IMR-90 (cell line): ENCODE results near the gene OXNAD1. TPM values are rescaled to one million over a fixed set of nuclear protein-coding genes. Genes with fewer than 3 reads are reported as not detected.

Experiments
- ATAC-seq: fragments of 200-7000 bp; cut with Tn5 transposase; 2 replicates; pipeline ENCODE4 v1.9.1; 2020; ENCODE audit warnings: low read depth, mild to moderate bottlenecking, moderate library complexity
- BruUV-seq: library from RNA; stranded (reverse); fragments of 400-500 nt; replicated peaks from 2 replicates; lab custom pipeline; 2021; lab: Mats Ljungman, UMichigan
- CTCF ChIA-PET: fragments of 300-600 bp; formaldehyde crosslinking; extraction: SDS; loops from one replicate; lab custom pipeline; 2021; ENCODE audit warnings: antibody characterized with exemption; lab: Yijun Ruan, JAX
- POLR2A ChIA-PET: fragments of 300-600 bp; sonication (Branson Sonifier 250); formaldehyde crosslinking; loops from one replicate; lab custom pipeline; 2022; ENCODE audit warnings: antibody characterized with exemption; ENCODE audit not compliant: unreplicated experiment; lab: Charles Lee
- DNase-seq: peaks from one replicate; pipeline ENCODE4 v3.0.0; 2013
- H2AFZ ChIP-seq: replicated peaks from 2 replicates; pipeline ENCODE3; 2013; ENCODE audit warnings: low read length, mild to moderate bottlenecking; ENCODE audit not compliant: poor library complexity
- H2AK5ac ChIP-seq: 2 replicates; pipeline ENCODE4 v1.6.1; 2013; ENCODE audit warnings: low read depth, low read length, inconsistent platforms
- H2AK9ac ChIP-seq: replicated peaks from 2 replicates; pipeline ENCODE3; 2013; ENCODE audit warnings: mild to moderate bottlenecking, low read depth, low read length, moderate library complexity; ENCODE audit not compliant: poor library complexity
- H2BK120ac ChIP-seq: 2 replicates; pipeline ENCODE4 v1.6.1; 2013; ENCODE audit warnings: low read depth, low read length, inconsistent platforms
- H2BK15ac ChIP-seq: 3 replicates; pipeline ENCODE4 v1.6.1; 2013; ENCODE audit warnings: low read depth, low read length, inconsistent platforms
- H2BK20ac ChIP-seq: 2 replicates; pipeline ENCODE4 v1.6.1; 2013; ENCODE audit warnings: low read depth, mild to moderate bottlenecking, inconsistent platforms, low read length, moderate library complexity
- H2BK5ac ChIP-seq: 2 replicates; pipeline ENCODE4 v1.6.1; 2013; ENCODE audit warnings: mild to moderate bottlenecking, low read depth, low read length, inconsistent platforms; ENCODE audit not compliant: poor library complexity, severe bottlenecking
- H3K14ac ChIP-seq: replicated peaks from 2 replicates; pipeline ENCODE4 v1.6.1; 2013; ENCODE audit warnings: low read depth, low read length, inconsistent platforms
- H3K18ac ChIP-seq: 2 replicates; pipeline ENCODE4 v1.6.1; 2013; ENCODE audit warnings: low read depth, low read length, control low read depth
- H3K23ac ChIP-seq: 2 replicates; pipeline ENCODE4 v1.6.1; 2013; ENCODE audit warnings: low read depth, low read length, inconsistent platforms
- H3K27ac ChIP-seq: 2 replicates; pipeline ENCODE4 v1.5.1; 2013; ENCODE audit warnings: mild to moderate bottlenecking, control low read depth, low read length; ENCODE audit not compliant: insufficient read depth
- H3K27me3 ChIP-seq: 2 replicates; pipeline ENCODE4 v1.6.1; 2013; ENCODE audit warnings: low read length; ENCODE audit not compliant: control insufficient read depth, insufficient read depth
- H3K36me3 ChIP-seq: 2 replicates; pipeline ENCODE4 v1.6.1; 2013; ENCODE audit warnings: low read length, mixed read lengths; ENCODE audit not compliant: control insufficient read depth, insufficient read depth
- H3K4ac ChIP-seq: 2 replicates; pipeline ENCODE4 v1.6.1; 2013; ENCODE audit warnings: low read depth, low read length, inconsistent platforms
- H3K4me1 ChIP-seq: 2 replicates; pipeline ENCODE4 v1.6.1; 2013; ENCODE audit warnings: low read length, mixed read lengths; ENCODE audit not compliant: control insufficient read depth, insufficient read depth
- H3K4me2 ChIP-seq: 2 replicates; pipeline ENCODE4 v1.6.1; 2013; ENCODE audit warnings: low read depth, mild to moderate bottlenecking, control low read depth, low read length, moderate library complexity
- H3K4me3 ChIP-seq: 2 replicates; pipeline ENCODE4 v1.5.1; 2013; ENCODE audit warnings: low read depth, mild to moderate bottlenecking, control low read depth, low read length, moderate library complexity; ENCODE audit not compliant: insufficient read depth
- H3K56ac ChIP-seq: 2 replicates; pipeline ENCODE4 v1.6.1; 2013; ENCODE audit warnings: low read length, inconsistent platforms; ENCODE audit not compliant: insufficient read depth; ENCODE audit errors: extremely low read depth
- H3K79me1 ChIP-seq, 2 experiments: 2 replicates each; pipeline ENCODE4 v1.6.1; 2013; ENCODE audit warnings: low read length in 2 of 2, inconsistent platforms in 1 of 2, low read depth in 1 of 2
- H3K9ac ChIP-seq: 2 replicates; pipeline ENCODE4 v1.6.1; 2013; ENCODE audit warnings: low read depth, low read length, control low read depth
- H3K9me1 ChIP-seq: 2 replicates; pipeline ENCODE4 v1.6.1; 2013; ENCODE audit warnings: low read length, inconsistent platforms; ENCODE audit not compliant: insufficient read depth
- H3K9me3 ChIP-seq: 2 replicates; pipeline ENCODE4 v1.6.1; 2013; ENCODE audit warnings: low read length; ENCODE audit not compliant: control insufficient read depth, insufficient read depth
- H4K20me1 ChIP-seq: 2 replicates; pipeline ENCODE4 v1.6.1; 2013; ENCODE audit warnings: low read length, inconsistent platforms; ENCODE audit not compliant: insufficient read depth
- H4K5ac ChIP-seq: 2 replicates; pipeline ENCODE4 v1.6.1; 2013; ENCODE audit warnings: mild to moderate bottlenecking, low read depth, low read length, control low read depth
- H4K8ac ChIP-seq, 2 experiments: 2 replicates each; pipeline ENCODE4 v1.6.1; 2013; ENCODE audit warnings: low read depth in 2 of 2, low read length in 2 of 2, control low read depth in 1 of 2, inconsistent platforms in 1 of 2
- H4K91ac ChIP-seq: 2 replicates; pipeline ENCODE4 v1.6.1; 2013; ENCODE audit warnings: low read depth, low read length, inconsistent platforms; ENCODE audit not compliant: insufficient read depth
- BHLHE40 ChIP-seq: fragments of 150-350 bp; IDR thresholded peaks from 2 replicates; pipeline ENCODE4 v1.6.1; 2016; ENCODE audit warnings: mild to moderate bottlenecking, low read depth, low read length
- CEBPB ChIP-seq: IDR thresholded peaks from 2 replicates; pipeline ENCODE4 v1.6.1; 2012; ENCODE audit warnings: low read depth, low read length, improper control_type of control experiment
- CHD1 ChIP-seq: IDR thresholded peaks from 2 replicates; pipeline ENCODE4 v1.6.1; 2012; ENCODE audit warnings: low read depth, low read length, improper control_type of control experiment
- CTCF ChIP-seq: conservative IDR thresholded peaks from 2 replicates; pipeline ENCODE4 v1.5.1; 2012; ENCODE audit warnings: mild to moderate bottlenecking, low read depth, low read length, improper control_type of control experiment
- ELK1 ChIP-seq: fragments of 150-350 bp; IDR thresholded peaks from 2 replicates; pipeline ENCODE4 v1.6.1; 2016; ENCODE audit warnings: low read depth, mild to moderate bottlenecking, low read length, moderate library complexity, borderline replicate concordance
- FOS ChIP-seq: fragments of 150-350 bp; IDR thresholded peaks from 2 replicates; pipeline ENCODE4 v1.6.1; 2016; ENCODE audit warnings: low read depth, low read length
- MAZ ChIP-seq: IDR thresholded peaks from 2 replicates; pipeline ENCODE4 v1.6.1; 2012; ENCODE audit warnings: low read depth, mild to moderate bottlenecking, low read length, improper control_type of control experiment, moderate library complexity, borderline replicate concordance
- MXI1 ChIP-seq: IDR thresholded peaks from 2 replicates; pipeline ENCODE4 v1.6.1; 2012; ENCODE audit warnings: low read depth, mild to moderate bottlenecking, low read length, moderate library complexity, borderline replicate concordance
- POLR2A ChIP-seq: IDR thresholded peaks from 2 replicates; pipeline ENCODE4 v1.6.1; 2012; ENCODE audit warnings: mild to moderate bottlenecking, low read depth, low read length
- RAD21 ChIP-seq: IDR thresholded peaks from 2 replicates; pipeline ENCODE4 v1.6.1; 2012; ENCODE audit warnings: low read length, improper control_type of control experiment
- RCOR1 ChIP-seq: IDR thresholded peaks from 2 replicates; pipeline ENCODE4 v1.6.1; 2012; ENCODE audit warnings: mild to moderate bottlenecking, low read length, improper control_type of control experiment; ENCODE audit not compliant: insufficient replicate concordance
- RFX5 ChIP-seq: IDR thresholded peaks from 2 replicates; pipeline ENCODE4 v1.8.0; 2012; ENCODE audit warnings: low read depth, mild to moderate bottlenecking, low read length, moderate library complexity
- SMC3 ChIP-seq: fragments of 150-350 bp; IDR thresholded peaks from 2 replicates; pipeline ENCODE4 v1.6.1; 2016; ENCODE audit warnings: low read depth, mild to moderate bottlenecking, antibody characterized with exemption, low read length, moderate library complexity
- WGBS, 2 experiments: methylation state at CpG; one replicate each; pipeline versions ENCODE4 v1.1.5 to v1.1.7; 2013; ENCODE audit warnings: missing lambda C conversion rate in 2 of 2; ENCODE audit not compliant: insufficient read length in 1 of 2; ENCODE audit errors: extremely low coverage in 2 of 2; 5-methylcytosine and 5-hydroxymethylcytosine counted together
- dilution Hi-C: fragments of 300-500 bp; cut with HindIII; formaldehyde crosslinking; loops from one replicate; pipeline ENCODE4 v1.14.3; 2018; ENCODE audit warnings: low sequenced_read_pairs; ENCODE audit not compliant: unreplicated experiment
- in situ Hi-C: fragments of 300-500 bp; cut with MboI; formaldehyde crosslinking; loops from 3 replicates; pipeline ENCODE4 v1.14.3; 2019; ENCODE audit warnings: low sequenced_read_pairs, inconsistent platforms, mixed read lengths
- intact Hi-C: fragments of 100-400 bp; cut with micrococcal nuclease; formaldehyde crosslinking; loops from 2 replicates; pipeline ENCODE4 v1.10.0; 2022
- polyA plus RNA-seq, 3 experiments: library from polyadenylated mRNA; depleted of rRNA; stranded (reverse); fragments of >200 nt; gene quantifications; 2 replicates each; pipeline ENCODE4 v1.2.3, GENCODE V29; 2012; ENCODE audit warnings: low replicate concordance in 1 of 3
- total RNA-seq: library from RNA; depleted of rRNA; stranded (reverse); fragments of >200 nt; gene quantifications from 2 replicates; pipeline ENCODE4 v1.2.3, GENCODE V29; 2012

OXNAD1 gene
- total and polyA plus RNA-seq, 2 of the 4 experiments (the other 2 are of a cell fraction) = 6.2 to 11.3 TPM

DNA sequence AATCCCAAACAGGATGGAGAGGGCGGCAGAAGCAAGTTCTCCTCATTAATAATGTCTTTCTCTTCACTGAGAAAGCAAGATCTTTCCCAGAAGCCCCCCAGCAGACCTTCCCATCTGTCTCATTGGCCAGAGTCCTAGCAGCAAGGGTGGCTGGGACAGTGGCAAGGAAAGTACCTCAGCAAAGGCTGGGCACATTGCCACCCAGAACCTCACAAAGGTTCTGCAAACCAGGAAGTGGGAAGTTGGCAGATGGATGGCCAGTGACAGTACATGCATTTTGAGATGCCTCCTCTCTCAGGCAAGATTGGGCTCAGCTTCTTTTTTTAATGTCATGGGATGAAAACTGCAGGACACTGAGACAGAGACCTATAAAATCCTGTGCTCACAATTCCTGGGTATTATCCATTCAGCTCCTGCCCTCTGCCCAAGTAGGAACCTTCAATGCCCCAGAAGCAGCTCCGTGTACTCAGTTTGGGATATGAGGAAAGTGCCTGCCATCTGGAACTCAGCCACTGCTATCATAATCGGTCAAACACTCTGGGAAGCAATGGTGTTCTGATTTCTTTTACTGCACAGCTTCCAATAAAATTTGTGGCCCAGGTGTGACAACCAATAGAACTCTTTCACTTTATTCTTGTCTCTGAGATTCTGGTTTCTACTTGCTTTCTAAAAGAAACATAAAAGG, 25.8 kb upstream of the OXNAD1 start (continued):
- TF ChIP-seq POLR2A = no peak

- Histone ChIP-seq H3K4me1 (peaks cover 17% of the 10 kb centered on the region), H2AFZ (no peak overlapping the region), H4K20me1 (no peaks in the 10 kb centered on the region), H3K27ac (peak overlapping the region; percentile 61; the same call in 1 of the 2 replicates), H2AK5ac (no peak overlapping the region), H2BK20ac (peak overlapping the region; percentile 63; the same call in 1 of the 2 replicates), H2AK9ac (no peak overlapping the region), H3K27me3 (no peaks in the 10 kb centered on the region), H3K4me3 (no peak overlapping the region), H3K4me2 (peak overlapping the region; percentile 10; the same call in 1 of the 2 replicates), H3K9me3 (no peaks in the 10 kb centered on the region), H3K4ac (no peak overlapping the region), H3K56ac (no peak overlapping the region), H2BK5ac (peak overlapping the region; percentile 60), H4K8ac (0 out of 4 replicates have a peak overlapping the region, but pooled peaks of 1 of the 2 experiments have one; percentile 25), H4K91ac (no peak overlapping the region), H3K18ac (peak overlapping the region; percentile 36; the same call in 1 of the 2 replicates), H3K79me1 (no peaks in the 10 kb centered on the region), H2BK120ac (peak overlapping the region; percentile 65), H2BK15ac (peak overlapping the region; percentile 23; the same call in 1 of the 3 replicates), H3K23ac (no peak overlapping the region), H4K5ac (0 out of 2 replicates have a peak overlapping the region, but pooled peaks have one; percentile 10), H3K36me3 (no peaks in the 10 kb centered on the region), H3K14ac (0 out of 2 replicates have a peak overlapping the region, but pooled peaks have one; percentile 23), H3K9me1 (peaks cover 16% of the 10 kb centered on the region), H3K9ac (0 out of 2 replicates have a peak overlapping the region, but pooled peaks have one; percentile 48)
- ATAC-seq = peak; percentile 4; the same call in 1 of the 2 replicates
- TF ChIP-seq MAZ (no peak), CTCF (no peak), SMC3 (no peak), FOS (no peak), BHLHE40 (no peak), CEBPB (no peak), CHD1 (no peak), RFX5 (no peak), RCOR1 (no peak), ELK1 (no peak), RAD21 (no peak), MXI1 (no peak), POLR2A (no peak)
- no CpG with 5 or more reads among the region's 4 CpGs for WGBS, 2 experiments
- ChIA-PET POLR2A (no interaction called here), CTCF (no interaction called here)
- DNase-seq = peak; percentile 17
- in situ Hi-C loops = loop anchor here (5.0 to 25.0 kb wide), 3 partner anchors 57 to 602 kb away; no protein-coding TSS in a partner anchor
- dilution Hi-C loops = no loop called here
- intact Hi-C loops = loop anchor here (2.0 to 10.0 kb wide), 2 partner anchors 57 to 605 kb away; no protein-coding TSS in a partner anchor
- BruUV-seq = no TSS peak
These were observed 25.2 kb upstream of the OXNAD1 start for GRCh38 chr3:16239780-16240179.
